IPS-18c (cell line): Measurements from ENCODE around the gene ATAD3C.
"Not testable (repeated sequence)": the region's sequence is repeated elsewhere in the genome, so short reads cannot be mapped to it uniquely, and the experiment has no call there.

Experiments used
- H3K4me3 ChIP-seq: 2 replicates; pipeline ENCODE4 v1.7.0; 2013; ENCODE audit warnings: low read depth, mild to moderate bottlenecking, low read length, moderate library complexity; ENCODE audit not compliant: insufficient read depth
- H3K9me3 ChIP-seq: one replicate; pipeline ENCODE4 v1.6.1; 2013; ENCODE audit warnings: mild to moderate bottlenecking, low read length, moderate library complexity; ENCODE audit not compliant: control insufficient read depth, insufficient read depth

ATAD3C gene

DNA sequence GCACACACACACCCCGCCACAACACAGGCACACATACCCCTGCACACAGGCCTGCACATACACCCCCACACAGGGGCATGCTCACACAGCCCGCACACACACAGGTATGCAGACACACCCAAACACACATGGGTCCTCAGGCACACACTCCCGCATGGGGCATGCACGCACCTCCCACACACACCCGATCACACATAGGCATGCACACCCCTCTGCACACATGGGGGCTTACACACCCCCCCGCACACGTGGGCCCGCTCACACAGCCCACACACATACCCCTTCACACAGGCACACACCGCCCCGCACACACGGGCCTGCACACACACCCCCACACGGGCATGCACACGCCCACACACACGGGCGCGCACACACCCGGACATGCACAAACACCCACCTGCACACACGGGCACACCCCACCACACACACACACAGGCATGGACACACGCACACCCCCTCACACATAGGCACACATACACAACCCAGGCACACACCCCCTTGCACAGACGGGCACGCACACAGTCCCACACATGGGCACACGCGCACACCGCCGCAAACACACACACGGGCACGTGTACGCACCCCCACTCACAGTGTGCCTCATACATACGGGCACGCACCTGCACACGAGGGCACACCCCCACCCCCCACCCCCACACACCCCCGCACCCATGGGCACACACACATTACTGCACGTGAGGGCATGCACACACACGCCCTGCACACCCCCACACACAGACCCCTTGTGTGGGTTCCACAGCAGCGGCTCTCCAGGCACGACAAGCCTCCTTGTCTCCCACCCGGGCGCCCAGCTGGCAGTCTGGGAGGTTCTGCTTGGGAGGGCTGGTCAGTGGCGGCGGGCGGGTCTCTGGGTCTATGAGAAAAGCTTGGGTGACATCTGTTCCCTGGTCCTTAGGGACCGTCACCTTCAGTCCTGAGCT, 30.3 kb downstream of the ATAD3C start:
- no peak overlapping the region for H3K4me3 ChIP-seq
- no peaks in the 10 kb centered on the region for H3K9me3 ChIP-seq

- not testable (repeated sequence) for H3K4me3 ChIP-seq, H3K9me3 ChIP-seq
Measured at GRCh38 chr1:1480488-1480867, 31.0 kb downstream of the ATAD3C start.

GRCh38 chr1:1481811-1482210, 32.3 kb downstream of the ATAD3C start:
- H3K9me3 ChIP-seq, H3K4me3 ChIP-seq: not testable (repeated sequence)

DNA sequence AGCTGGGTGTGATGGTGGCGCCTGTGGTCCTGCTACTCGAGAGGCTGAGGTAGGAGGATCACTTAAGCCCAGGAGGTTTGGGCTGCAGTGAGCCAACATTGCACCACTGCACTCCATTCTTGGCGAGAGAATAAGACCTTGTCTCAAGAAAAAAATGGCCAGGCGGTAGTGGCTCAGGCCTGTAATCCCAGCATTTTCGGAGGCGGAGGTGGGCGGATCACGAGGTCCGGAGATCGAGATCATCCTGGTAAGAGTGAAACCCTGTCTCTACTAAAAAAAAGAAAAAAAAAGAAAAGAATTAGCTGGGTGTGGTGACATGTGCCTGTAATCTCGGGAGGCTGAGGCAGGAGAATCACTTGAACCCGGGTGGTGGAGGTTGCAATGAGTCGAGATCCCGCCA, 33.4 kb downstream of the ATAD3C start:
- no peaks in the 10 kb centered on the region for H3K9me3 ChIP-seq
- H3K4me3 ChIP-seq: no peak overlapping the region

- Histone ChIP-seq H3K9me3 (no peaks in the 10 kb centered on the region), H3K4me3 (no peak overlapping the region)
Measured at GRCh38 chr1:1483714-1484113, 34.2 kb downstream of the ATAD3C start.

DNA sequence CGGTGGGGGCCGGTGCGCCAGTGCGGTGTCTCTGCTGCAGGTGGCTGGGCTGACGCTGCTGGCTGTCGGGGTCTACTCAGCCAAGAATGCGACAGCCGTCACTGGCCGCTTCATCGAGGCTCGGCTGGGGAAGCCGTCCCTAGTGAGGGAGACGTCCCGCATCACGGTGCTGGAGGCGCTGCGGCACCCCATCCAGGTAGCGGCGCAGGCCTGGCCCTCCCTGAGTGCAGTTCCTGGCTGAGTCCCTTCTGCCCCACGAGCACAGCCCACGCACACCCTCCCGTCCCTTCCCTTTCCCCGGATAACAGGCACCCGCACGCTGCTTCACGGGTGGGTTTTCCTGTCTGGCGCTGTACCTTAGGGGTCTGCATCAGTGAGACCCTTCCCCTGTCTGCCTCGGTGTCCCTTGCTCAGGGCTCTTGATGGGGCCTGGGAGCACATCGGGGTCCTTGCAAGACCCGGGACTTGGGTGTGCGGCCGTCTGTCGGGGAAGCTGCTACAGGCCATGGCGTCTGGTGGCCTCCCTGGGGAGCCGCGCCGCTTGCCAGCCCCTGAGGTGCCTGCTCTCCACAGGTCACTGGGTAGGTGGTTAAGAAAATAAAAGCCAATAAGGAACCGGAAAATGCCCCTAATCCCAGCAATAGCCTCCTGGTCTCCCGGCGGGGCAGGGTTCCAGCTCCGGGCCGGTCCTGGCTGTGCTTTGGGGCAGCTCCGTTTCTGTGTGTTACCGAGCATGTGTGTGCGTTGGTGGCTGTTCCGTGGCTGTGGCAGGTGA, 35.7 kb downstream of the ATAD3C start:
- not testable (repeated sequence) for H3K9me3 ChIP-seq

DNA sequence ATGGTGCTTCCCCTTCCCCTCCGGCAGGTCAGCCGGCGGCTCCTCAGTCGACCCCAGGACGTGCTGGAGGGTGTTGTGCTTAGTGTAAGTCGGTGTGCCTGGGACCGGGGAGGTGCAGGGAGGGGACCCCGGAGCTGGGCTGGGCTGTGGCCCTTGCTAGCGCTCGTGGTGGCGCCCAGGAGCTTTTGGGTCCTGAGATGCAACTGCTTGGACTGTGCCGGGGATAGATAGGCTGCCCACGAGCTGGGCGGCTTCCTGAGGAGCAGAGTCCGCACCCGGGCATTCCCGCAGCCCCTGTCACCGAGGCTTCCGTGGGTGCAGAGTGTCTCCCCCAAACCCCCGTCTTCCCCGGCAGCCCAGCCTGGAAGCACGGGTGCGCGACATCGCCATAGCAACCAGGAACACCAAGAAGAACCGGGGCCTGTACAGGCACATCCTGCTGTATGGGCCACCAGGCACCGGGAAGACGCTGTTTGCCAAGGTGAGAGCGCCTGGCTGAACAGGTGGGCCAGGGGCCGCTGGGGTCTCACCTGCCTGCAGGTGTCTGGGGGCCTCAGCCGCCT, 36.3 kb downstream of the ATAD3C start:
- not testable (repeated sequence) for H3K9me3 ChIP-seq, H3K4me3 ChIP-seq

More for the DNA sequence above, 35.7 kb downstream of the ATAD3C start:
- not testable (repeated sequence) for H3K4me3 ChIP-seq

- Histone ChIP-seq H3K9me3 (peaks cover 3% of the 10 kb centered on the region), H3K4me3 (no peak overlapping the region)
Measured at GRCh38 chr1:1487701-1488100, 38.2 kb downstream of the ATAD3C start.

DNA sequence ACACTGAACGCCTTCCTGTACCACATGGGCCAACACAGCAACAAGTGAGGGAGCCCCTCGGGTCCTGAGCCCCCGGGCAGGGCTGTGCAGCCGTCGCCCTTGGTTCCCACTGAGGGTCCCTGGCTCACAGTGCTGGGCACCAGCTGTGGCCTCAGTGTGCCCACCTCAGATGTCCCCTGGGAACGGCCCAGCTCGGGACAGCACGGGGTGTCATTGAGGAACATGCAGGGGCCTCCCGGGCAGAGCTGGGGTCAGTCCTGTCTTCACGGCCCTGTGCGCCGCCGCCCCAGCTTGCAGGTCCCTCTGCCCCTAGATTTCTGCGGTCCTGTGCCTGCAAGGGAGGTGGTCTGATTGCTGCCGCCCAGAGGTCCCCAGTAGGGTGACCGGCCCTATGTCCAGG, 39.7 kb downstream of the ATAD3C start:
- Histone ChIP-seq H3K9me3 (peaks cover 3% of the 10 kb centered on the region), H3K4me3 (no peak overlapping the region)

- Histone ChIP-seq H3K4me3 (no peak overlapping the region), H3K9me3 (peaks cover 3% of the 10 kb centered on the region)
Measured at GRCh38 chr1:1489861-1490260, 40.4 kb downstream of the ATAD3C start.

DNA sequence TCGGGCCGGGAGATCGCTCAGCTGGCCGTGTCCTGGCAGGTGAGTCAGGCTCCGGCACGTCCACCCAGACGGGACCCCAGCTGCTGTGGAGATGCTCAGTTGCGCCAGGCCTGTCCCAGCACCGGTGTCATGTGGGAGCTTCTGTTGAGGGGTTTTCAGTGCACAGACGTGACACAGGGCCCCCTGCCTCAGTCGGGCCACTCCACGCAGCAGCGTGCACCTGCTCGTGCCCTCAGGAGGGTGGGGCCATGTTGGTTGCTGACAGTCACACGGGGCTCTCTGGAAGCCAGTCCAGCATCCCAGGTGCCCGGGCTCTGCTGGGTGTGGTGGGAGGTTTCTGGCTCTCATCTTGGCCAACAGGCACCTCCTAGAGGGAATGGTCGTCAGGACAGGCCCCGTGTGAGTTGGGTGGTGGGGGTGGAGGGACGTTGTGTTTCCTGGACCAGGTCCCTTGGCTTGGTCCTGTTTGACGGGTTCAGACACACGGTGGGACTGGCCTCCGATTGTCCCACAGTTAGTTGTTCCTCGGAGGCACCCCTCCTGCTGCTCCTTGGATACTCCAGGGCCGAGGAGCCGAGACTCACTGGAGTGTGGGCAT, 41.2 kb downstream of the ATAD3C start:
- H3K4me3 ChIP-seq: no peak overlapping the region
- H3K9me3 ChIP-seq: peaks cover 3% of the 10 kb centered on the region

DNA sequence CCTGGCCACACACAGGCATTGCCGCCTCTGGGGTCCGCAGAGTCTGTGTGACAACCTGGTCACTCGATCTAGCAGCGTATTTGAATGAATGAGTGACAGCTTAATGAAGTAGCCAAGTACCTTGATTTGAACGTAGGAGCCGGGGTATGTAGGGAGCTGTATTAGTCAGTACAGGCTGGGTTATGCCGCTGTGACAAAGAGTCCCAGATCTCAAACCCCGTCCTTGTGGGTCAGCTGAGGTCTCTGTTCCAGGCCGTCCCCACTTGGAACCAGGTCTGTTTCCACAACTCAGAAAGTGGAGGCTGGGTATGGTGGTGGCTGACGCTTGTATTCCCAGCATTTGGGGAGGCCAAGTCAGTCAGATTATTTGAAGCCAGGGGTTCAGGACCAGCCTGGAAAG, 42.1 kb downstream of the ATAD3C start:
- H3K9me3 ChIP-seq: peaks cover 3% of the 10 kb centered on the region

DNA sequence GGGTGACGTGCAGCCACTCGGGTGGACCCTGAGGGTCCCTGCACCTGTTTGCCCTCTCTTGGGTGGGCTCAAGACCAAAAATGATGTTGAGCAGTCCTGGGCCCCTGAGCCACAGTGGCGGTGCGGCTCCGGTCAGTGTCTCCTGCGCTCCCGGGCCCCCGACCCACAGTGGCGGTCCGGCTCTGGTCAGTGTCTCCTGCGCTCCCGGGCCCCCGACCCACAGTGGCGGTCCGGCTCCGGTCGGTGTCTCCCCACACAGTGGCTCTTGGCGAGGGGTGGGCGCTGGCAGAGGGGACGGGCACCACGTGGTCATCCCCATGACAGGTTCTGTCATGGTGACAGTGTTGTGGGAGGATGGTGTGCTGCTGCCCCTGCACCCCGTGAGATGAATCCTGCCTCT, 44.8 kb downstream of the ATAD3C start:
- not testable (repeated sequence) for H3K4me3 ChIP-seq

More for the DNA sequence above, 42.1 kb downstream of the ATAD3C start:
- H3K4me3 ChIP-seq: no peak overlapping the region

DNA sequence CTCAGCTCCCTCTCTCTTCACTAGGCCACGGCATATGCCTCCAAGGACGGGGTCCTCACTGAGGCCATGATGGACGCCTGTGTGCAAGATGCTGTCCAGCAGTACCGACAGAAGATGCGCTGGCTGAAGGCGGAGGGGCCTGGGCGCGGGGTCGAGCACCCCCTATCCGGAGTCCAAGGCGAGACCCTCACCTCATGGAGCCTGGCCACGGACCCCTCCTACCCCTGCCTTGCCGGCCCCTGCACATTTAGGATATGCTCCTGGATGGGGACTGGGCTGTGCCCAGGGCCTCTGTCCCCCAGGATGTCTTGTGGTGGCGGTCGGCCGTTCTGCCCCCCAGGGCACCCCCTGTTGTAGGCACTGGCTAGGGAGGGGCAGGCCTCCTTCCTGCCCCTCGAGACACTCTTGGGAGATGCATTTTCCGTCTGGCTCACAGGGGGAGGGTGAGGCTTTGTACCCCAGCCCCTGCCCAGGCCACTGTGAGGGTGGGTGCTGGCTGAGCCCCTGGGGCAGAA, 46.0 kb downstream of the ATAD3C start:
- H3K4me3 ChIP-seq, H3K9me3 ChIP-seq: not testable (repeated sequence)

More for the DNA sequence above, 44.8 kb downstream of the ATAD3C start:
- not testable (repeated sequence) for H3K9me3 ChIP-seq

GRCh38 chr1:1504777-1505365, 55.4 kb downstream of the ATAD3C start:
- not testable (repeated sequence) for H3K9me3 ChIP-seq, H3K4me3 ChIP-seq

GRCh38 chr1:1505366-1505798, 55.9 kb downstream of the ATAD3C start:
- H3K9me3 ChIP-seq, H3K4me3 ChIP-seq: not testable (repeated sequence)

DNA sequence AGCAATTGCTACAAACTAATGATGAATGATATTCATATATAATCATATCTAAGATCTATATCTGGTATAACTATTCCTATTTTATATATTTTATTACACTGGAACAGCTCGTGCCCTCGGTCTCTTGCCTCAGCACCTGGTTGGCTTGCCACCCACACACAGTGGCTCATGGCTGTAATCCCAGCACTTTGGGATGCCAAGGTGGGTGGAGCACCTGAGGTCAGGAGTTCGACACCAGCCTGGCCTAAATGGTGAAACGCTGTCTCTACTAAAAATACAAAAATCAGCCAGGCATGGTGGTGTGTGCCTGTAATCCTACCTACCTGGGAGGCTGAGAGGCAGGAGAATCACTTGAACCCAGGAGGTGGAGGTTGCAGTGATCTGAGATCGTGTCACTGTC, 56.3 kb downstream of the ATAD3C start:
- H3K4me3 ChIP-seq, H3K9me3 ChIP-seq: not testable (repeated sequence)
